ENCODE measurements around the gene BCAP29. TPM values are rescaled to one million over a fixed set of nuclear protein-coding genes. Genes with fewer than 3 reads are reported as not detected.

Gene BCAP29
- total and polyA plus RNA-seq, 2 of the 8 experiments (the other 6 are each of a cell fraction or from before 2014, with no cell fraction given): 6.8 to 18.1 TPM

DNA sequence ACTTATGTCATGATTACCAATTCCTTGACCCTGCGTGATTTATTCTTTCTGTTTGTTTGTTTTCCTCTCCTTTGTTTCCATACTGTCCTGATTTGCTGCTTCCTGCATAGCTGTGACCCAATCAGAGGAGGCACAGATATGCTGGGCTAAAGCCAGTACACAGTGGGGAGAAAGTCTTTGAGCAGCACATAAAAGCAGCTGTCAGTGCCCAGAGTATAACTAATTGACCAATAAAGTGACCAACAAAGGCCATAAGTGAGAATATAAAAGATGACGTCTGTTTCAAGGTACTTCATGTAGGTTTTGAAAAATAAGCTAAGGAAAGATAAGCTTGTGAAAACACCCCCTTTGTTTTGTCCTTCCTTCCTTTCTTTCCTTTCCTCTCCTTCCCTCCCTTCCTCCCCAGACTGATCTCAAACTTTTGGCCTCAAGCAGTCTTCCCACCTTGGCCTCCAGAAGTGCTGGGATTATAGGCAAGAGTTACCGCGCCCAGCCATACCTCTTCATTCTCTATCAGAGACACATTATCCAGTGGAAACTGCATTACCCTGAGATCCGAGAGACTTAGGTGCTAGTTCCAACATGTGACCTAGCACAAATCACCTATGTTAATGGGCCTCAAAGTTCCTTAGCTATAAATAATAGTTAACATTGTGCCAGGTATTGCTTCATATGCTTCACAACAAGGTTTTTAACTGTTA is 17.0 kb downstream of the BCAP29 start (continued):
- TF ChIP-seq SUZ12 (IDR thresholded peaks at IDR 0.05; ENCODE audit: low read length) (no peak), RXRA (IDR thresholded peaks at IDR 0.05; ENCODE audit: insufficient read depth, low read depth, low read length) (no peak)

All from H1 (cell line).